Measurements from ENCODE around the gene TAF3. TPM values are rescaled to one million over a fixed set of nuclear protein-coding genes. Genes with fewer than 3 reads are reported as not detected.

Gene TAF3
- total RNA-seq, 1 donor from 2014 or later = 4.6 TPM

DNA sequence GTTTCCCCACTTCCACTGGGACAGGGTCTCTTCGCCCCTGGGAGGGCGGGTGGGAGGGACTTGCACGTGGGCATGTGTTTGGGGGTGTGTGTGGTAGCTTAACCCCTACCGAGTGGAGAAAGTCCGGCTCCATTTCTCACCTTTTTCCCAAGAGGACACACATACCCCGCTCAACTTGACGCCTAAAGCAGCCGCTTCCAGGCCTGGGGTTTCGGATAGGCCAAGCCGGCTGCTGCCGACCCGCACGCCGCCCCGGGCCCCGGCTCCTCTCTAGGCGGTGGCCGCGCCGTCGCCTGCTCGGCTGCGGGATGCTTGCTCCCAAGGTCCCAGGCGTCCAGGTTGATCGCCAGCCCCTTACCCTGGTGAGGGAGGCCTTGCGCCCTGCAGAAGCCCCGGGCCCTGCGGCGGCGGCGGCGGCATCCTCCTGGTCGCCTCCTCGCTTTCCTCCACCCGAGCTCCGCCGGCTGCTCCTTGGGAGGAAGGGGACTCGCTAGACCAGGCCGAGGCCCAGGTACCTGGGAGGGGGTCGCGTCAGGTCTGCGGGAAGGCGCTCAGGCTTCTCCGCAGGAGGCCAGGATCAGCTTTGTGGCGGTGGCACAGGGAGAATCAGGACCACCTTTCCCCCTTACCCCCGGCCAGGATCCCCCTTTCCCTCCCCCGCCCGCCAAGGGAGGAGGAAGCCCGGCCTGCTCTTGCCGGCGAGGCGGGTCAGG, 233.0 kb downstream of the TAF3 start:
- Histone ChIP-seq H3K27me3 (peaks cover 100% of the 10 kb centered on the region), H3K9me3 (ENCODE audit: low read depth) (no peaks in the 10 kb centered on the region), H3K9ac (no peak overlapping the region), H3F3A (ENCODE audit: low read depth) (peaks cover 69% of the 10 kb centered on the region), H3K4me1 (peaks cover 76% of the 10 kb centered on the region), H3K79me2 (ENCODE audit: low read depth) (no peaks in the 10 kb centered on the region), H4K20me1 (ENCODE audit: low read depth) (peaks cover 92% of the 10 kb centered on the region), H3K36me3 (no peaks in the 10 kb centered on the region), H3K4me3 (peak overlapping the region; percentile 44), H3K27ac (no peak overlapping the region), H2AFZ (replicated peaks) (no peak overlapping the region), H3K4me2 (peak overlapping the region; percentile 92)
- Mint-ChIP-seq H3K36me3 (no peaks in the 10 kb centered on the region), H3K9me3 (no peaks in the 10 kb centered on the region), H3K27me3 (ENCODE audit: insufficient read depth, low read depth) (peaks cover 64% of the 10 kb centered on the region), H3K27ac (no peak overlapping the region), H3K4me1 (peaks cover 29% of the 10 kb centered on the region), H3K4me3 (no peak overlapping the region)
- TF ChIP-seq EZH2 (IDR thresholded peaks at IDR 0.05) = peak; percentile 86
- no peak for TF ChIP-seq CTCF (IDR thresholded peaks at IDR 0.05)
- peak; percentile 79 for TF ChIP-seq EZH2phosphoT487 (IDR thresholded peaks at IDR 0.05)
- DNase-seq (ENCODE audit: low spot score) = peak; percentile 64

DNA sequence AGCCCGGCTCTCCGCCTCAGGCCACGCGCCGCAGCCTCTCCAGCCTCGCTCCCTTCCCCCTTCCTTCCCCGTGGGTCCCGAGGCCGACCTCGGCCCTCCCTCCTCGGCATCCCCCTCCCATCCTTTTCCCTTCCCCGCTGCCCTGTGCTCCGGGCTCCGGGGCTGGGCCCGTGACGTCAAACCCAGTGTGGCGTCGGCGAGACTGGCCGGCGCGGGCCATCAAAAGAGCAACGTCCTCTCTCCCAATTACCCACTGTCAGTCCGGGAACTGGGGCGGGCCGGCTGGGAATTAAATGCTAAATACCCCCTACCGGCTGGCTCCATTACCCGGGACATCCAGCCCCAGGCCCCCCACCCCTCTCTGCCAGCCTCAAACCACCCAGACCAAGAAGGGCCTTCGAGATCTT, 233.5 kb downstream of the TAF3 start:
- Histone ChIP-seq H3K4me2 (peak overlapping the region; percentile 92), H3K36me3 (no peaks in the 10 kb centered on the region), H3K4me3 (peak overlapping the region; percentile 44), H3K9me3 (ENCODE audit: low read depth) (no peaks in the 10 kb centered on the region), H4K20me1 (ENCODE audit: low read depth) (peaks cover 92% of the 10 kb centered on the region), H2AFZ (replicated peaks) (no peak overlapping the region), H3F3A (ENCODE audit: low read depth) (peaks cover 66% of the 10 kb centered on the region), H3K4me1 (peaks cover 74% of the 10 kb centered on the region), H3K79me2 (ENCODE audit: low read depth) (no peaks in the 10 kb centered on the region), H3K27me3 (peaks cover 100% of the 10 kb centered on the region), H3K9ac (no peak overlapping the region), H3K27ac (no peak overlapping the region)
- no peaks in the 10 kb centered on the region for H3K36me3 Mint-ChIP-seq
- H3K4me1 Mint-ChIP-seq = peaks cover 29% of the 10 kb centered on the region
- H3K27ac Mint-ChIP-seq = no peak overlapping the region
- TF ChIP-seq CTCF (IDR thresholded peaks at IDR 0.05) (no peak), EZH2phosphoT487 (IDR thresholded peaks at IDR 0.05) (peak; percentile 80), EZH2 (IDR thresholded peaks at IDR 0.05) (peak; percentile 69)
- no peaks in the 10 kb centered on the region for H3K9me3 Mint-ChIP-seq
- peak overlapping the region; percentile 75 for H3K4me3 Mint-ChIP-seq
- peak; percentile 91 for DNase-seq (ENCODE audit: low spot score)
- peaks cover 64% of the 10 kb centered on the region for H3K27me3 Mint-ChIP-seq (ENCODE audit: insufficient read depth, low read depth)

- Histone ChIP-seq H2AFZ (replicated peaks) (no peak overlapping the region), H3K27me3 (peaks cover 100% of the 10 kb centered on the region), H4K20me1 (ENCODE audit: low read depth) (peaks cover 92% of the 10 kb centered on the region), H3K4me2 (peak overlapping the region; percentile 92), H3K4me1 (peaks cover 68% of the 10 kb centered on the region), H3K9ac (no peak overlapping the region), H3F3A (ENCODE audit: low read depth) (peaks cover 69% of the 10 kb centered on the region), H3K79me2 (ENCODE audit: low read depth) (no peaks in the 10 kb centered on the region), H3K4me3 (peak overlapping the region; percentile 44), H3K36me3 (no peaks in the 10 kb centered on the region), H3K27ac (no peak overlapping the region), H3K9me3 (ENCODE audit: low read depth) (no peaks in the 10 kb centered on the region)
- H3K27ac Mint-ChIP-seq = no peak overlapping the region
- H3K4me1 Mint-ChIP-seq = peaks cover 29% of the 10 kb centered on the region
- peak; percentile 50 for DNase-seq (ENCODE audit: low spot score)
- no peak for TF ChIP-seq CTCF (IDR thresholded peaks at IDR 0.05)
- peak; percentile 50 for TF ChIP-seq EZH2phosphoT487 (IDR thresholded peaks at IDR 0.05)
- H3K4me3 Mint-ChIP-seq = peak overlapping the region; percentile 75
- H3K36me3 Mint-ChIP-seq = no peaks in the 10 kb centered on the region
- H3K9me3 Mint-ChIP-seq = no peaks in the 10 kb centered on the region
- peaks cover 64% of the 10 kb centered on the region for H3K27me3 Mint-ChIP-seq (ENCODE audit: insufficient read depth, low read depth)
Measured at GRCh38 chr10:8052341-8052955, 234.1 kb downstream of the TAF3 start.

Measured in neural progenitor cell (in vitro differentiated cells).